ENCODE results near the gene XPOT. TPM values are rescaled to one million over a fixed set of nuclear protein-coding genes. Genes with fewer than 3 reads are reported as not detected.
"Not testable (repeated sequence)": the region's sequence is repeated elsewhere in the genome, so short reads cannot be mapped to it uniquely, and the experiment has no call there.

Gene XPOT
- total RNA-seq: 100 to 1,000 TPM; 163 to 180 TPM

DNA sequence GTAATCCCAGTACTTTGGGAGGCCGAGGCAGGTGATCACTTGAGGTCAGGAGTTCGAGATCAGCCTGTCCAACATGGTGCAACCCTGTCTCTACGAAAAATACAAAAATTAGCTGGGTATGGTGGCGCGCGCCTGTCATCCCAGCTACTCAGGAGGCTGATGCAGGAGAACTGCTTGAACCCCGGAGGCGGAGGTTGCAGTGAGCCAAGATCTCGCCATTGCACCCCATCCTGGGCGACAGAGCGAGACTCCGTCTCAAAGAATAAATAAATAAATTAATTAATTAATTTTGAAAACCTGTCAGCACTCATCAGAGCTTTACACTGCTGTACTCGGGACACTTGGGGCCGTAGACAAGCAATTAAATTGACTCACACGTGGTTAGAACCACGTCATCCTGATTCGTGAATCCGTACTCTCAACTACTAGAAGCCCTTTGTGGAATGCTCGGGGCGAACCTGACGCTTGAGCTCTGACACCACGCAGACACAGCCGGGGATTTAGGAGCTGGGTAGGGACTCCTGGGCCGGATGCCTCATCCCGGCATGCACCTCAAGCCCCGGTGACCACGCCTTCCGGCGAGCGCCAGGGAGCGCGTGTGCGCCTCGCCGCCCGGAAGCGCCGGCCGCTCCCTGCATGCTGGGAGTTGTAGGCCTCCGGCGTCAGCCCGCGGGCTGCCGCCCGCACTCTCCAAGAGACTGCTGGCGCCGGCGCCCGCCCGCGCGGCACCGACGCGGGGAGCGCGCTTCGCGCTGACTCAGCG, at the start of gene XPOT:
Gene XPOT, plus strand, starts transcription at position 686 of the 763 bp plus-strand sequence. CDS start 5,644 bp downstream, outside the sequence.
- intact Hi-C loops (cut with micrococcal nuclease): no loop called here
- H3K27me3 Mint-ChIP-seq: no peaks in the 10 kb centered on the region
- TF ChIP-seq CTCF (IDR thresholded peaks at IDR 0.05): no peak
- DNase-seq (peak; percentile 94), ATAC-seq (peak; percentile 90)
- H3K4me3 Mint-ChIP-seq: peak within 1 kb of the TSS; percentile 97
- peaks cover 27% of the 10 kb centered on the region for H3K36me3 Mint-ChIP-seq (ENCODE audit: low read depth)
- peak within 1 kb of the TSS; percentile 98 for H3K27ac Mint-ChIP-seq
- H3K9me3 Mint-ChIP-seq: no peaks in the 10 kb centered on the region
- ChIA-PET POLR2A (interaction anchor here (0.8 to 1.4 kb wide), 7 partner anchors 14 to 560 kb away, joined by 3 to 7 read pairs (median 4); partner anchors contain the start of gene SRGAP1), CTCF (interaction anchor here (1.0 kb wide), 1 partner anchor 560 kb away, joined by 3 read pairs; the partner anchor contains the start of gene SRGAP1)
- H3K4me1 Mint-ChIP-seq (ENCODE audit: low read depth): peaks cover 33% of the 10 kb centered on the region

GRCh38 chr12:64356209-64356608, 48.0 kb upstream of the XPOT start:
- ATAC-seq; H3K4me1 Mint-ChIP-seq (ENCODE audit: low read depth); H3K27ac Mint-ChIP-seq; H3K27me3 Mint-ChIP-seq; CTCF ChIA-PET; DNase-seq; POLR2A ChIA-PET; intact Hi-C loops (cut with micrococcal nuclease); H3K36me3 Mint-ChIP-seq (ENCODE audit: low read depth); H3K4me3 Mint-ChIP-seq: not testable (repeated sequence)
- H3K9me3 Mint-ChIP-seq: peaks cover 11% of the 10 kb centered on the region

DNA sequence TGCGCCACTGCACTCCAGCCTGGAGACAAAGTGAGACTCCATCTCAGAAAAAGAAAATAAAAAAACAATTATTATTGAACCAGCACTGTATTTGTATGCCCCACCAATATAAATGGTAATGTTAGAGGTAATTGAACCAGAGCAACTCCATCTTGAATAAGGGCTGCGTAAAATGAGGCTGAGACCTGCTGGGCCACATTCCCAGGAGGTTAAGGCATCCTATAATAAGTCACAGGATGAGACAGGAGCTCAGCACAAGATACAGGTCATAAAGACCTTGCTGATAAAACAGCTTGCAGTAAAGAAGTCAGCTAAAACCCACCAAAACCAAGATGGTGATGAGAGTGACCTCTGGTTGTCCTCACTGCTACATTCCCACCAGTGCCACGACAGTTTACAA, 43.0 kb upstream of the XPOT start:
- DNase-seq; intact Hi-C loops (cut with micrococcal nuclease); POLR2A ChIA-PET; ATAC-seq; H3K27me3 Mint-ChIP-seq; H3K27ac Mint-ChIP-seq; H3K4me1 Mint-ChIP-seq (ENCODE audit: low read depth); H3K9me3 Mint-ChIP-seq; H3K36me3 Mint-ChIP-seq (ENCODE audit: low read depth); H3K4me3 Mint-ChIP-seq: not testable (repeated sequence)
- CTCF ChIA-PET: interaction anchor here (1.1 kb wide), 1 partner anchor 12 kb away, joined by 3 read pairs; no protein-coding TSS in a partner anchor

DNA sequence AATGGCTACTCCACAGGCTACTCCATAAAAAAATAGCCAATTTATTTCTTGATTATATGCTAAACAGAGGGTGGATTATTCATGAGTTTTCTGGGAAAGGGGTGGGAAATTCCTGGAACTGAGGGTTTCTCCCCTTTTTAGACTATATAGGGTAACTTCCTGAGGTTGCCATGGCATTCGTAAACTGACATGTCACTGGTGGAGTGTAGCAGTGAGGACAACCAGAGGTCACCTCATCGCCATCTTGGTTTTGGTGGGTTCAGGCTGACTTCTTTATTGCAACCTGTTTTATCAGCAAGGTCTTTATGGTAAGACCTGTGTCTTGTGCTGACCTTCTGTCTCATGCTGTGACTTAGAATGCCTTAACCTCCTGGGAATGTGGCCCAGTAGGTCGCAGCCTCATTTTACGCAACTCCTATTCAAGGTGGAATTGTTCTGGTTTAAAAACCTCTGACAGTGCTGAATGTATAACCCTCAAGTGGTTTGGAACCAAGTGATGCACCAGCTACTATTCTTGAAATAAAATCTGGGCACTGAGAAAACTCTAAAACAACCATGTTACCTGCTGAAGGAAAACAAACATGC, 41.4 kb upstream of the XPOT start:
- CTCF ChIA-PET: no interaction called here
- POLR2A ChIA-PET: no interaction called here

GRCh38 chr12:64383675-64384074, 20.5 kb upstream of the XPOT start:
- H3K9me3 Mint-ChIP-seq: peaks cover 12% of the 10 kb centered on the region
- H3K4me3 Mint-ChIP-seq: no peak overlapping the region
- no peaks in the 10 kb centered on the region for H3K27me3 Mint-ChIP-seq
- intact Hi-C loops (cut with micrococcal nuclease): no loop called here
- H3K4me1 Mint-ChIP-seq (ENCODE audit: low read depth): peaks cover 27% of the 10 kb centered on the region
- ATAC-seq (no peak), DNase-seq (no peak)
- H3K27ac Mint-ChIP-seq: no peak overlapping the region
- H3K36me3 Mint-ChIP-seq (ENCODE audit: low read depth): peaks cover 2% of the 10 kb centered on the region
- no peak for TF ChIP-seq CTCF (IDR thresholded peaks at IDR 0.05)
- ChIA-PET CTCF (no interaction called here), POLR2A (no interaction called here)

More for the DNA sequence above, 41.4 kb upstream of the XPOT start:
- no peak for DNase-seq
- Mint-ChIP-seq H3K4me3 (no peak overlapping the region), H3K9me3 (no peaks in the 10 kb centered on the region), H3K36me3 (ENCODE audit: low read depth) (no peaks in the 10 kb centered on the region), H3K4me1 (ENCODE audit: low read depth) (no peaks in the 10 kb centered on the region), H3K27ac (no peak overlapping the region), H3K27me3 (no peaks in the 10 kb centered on the region)
- no peak for ATAC-seq
- intact Hi-C loops (cut with micrococcal nuclease): no loop called here
- TF ChIP-seq CTCF (IDR thresholded peaks at IDR 0.05): no peak

DNA sequence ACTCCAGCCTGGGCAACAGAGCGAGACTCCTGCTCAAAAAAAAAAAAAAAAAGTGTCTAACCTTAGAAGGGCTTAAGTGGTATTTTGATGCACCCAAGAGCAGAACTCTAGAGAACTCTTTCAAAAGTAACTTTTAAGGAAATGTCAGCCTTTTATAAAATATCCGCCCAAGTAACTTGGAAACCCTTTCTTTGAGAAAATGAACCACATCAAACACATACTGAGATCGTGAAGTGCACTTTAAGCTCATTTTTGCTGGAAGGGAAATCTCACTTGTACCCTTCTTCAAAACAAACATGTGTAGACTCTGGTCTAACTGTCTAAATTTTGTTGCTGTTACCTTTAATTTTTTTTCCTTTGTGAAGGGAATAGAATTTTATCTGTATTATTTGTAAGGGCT, 19.2 kb upstream of the XPOT start:
- peaks cover 12% of the 10 kb centered on the region for H3K9me3 Mint-ChIP-seq
- H3K36me3 Mint-ChIP-seq (ENCODE audit: low read depth): peaks cover 2% of the 10 kb centered on the region
- no peaks in the 10 kb centered on the region for H3K27me3 Mint-ChIP-seq
- ATAC-seq (peak; percentile 35), DNase-seq (no peak)
- peaks cover 27% of the 10 kb centered on the region for H3K4me1 Mint-ChIP-seq (ENCODE audit: low read depth)
- ChIA-PET POLR2A (interaction anchor here (1.3 kb wide), 1 partner anchor 19 kb away, joined by 7 read pairs; the partner anchor contains the start of gene XPOT), CTCF (no interaction called here)
- intact Hi-C loops (cut with micrococcal nuclease): no loop called here
- H3K27ac Mint-ChIP-seq: peak overlapping the region; percentile 59
- peak overlapping the region; percentile 12 for H3K4me3 Mint-ChIP-seq
- no peak for TF ChIP-seq CTCF (IDR thresholded peaks at IDR 0.05)
